NCI-H510A treated with DMSO at 0.1 percent for 48 hours (cell line): ENCODE measurements around the gene ARSH.
"Not testable (repeated sequence)": the region's sequence is repeated elsewhere in the genome, so short reads cannot be mapped to it uniquely, and the experiment has no call there.

Source experiments
- DNase-seq: peaks from one replicate; lab custom pipeline; 2025; lab: John Stamatoyannopoulos, UW

The ARSH gene

GRCh38 chrX:3044196-3044595 lies 37.9 kb downstream of the ARSH start:
- DNase-seq = no peak

- DNase-seq = no peak
Observed at GRCh38 chrX:3044671-3045070, 38.3 kb downstream of the ARSH start.

GRCh38 chrX:3046253-3047240 lies 40.2 kb downstream of the ARSH start:
- DNase-seq = no peak

GRCh38 chrX:3050523-3051175 lies 44.3 kb downstream of the ARSH start:
- DNase-seq = not testable (repeated sequence)

- no peak for DNase-seq
Observed at GRCh38 chrX:3052860-3053259, 46.5 kb downstream of the ARSH start.

GRCh38 chrX:3066555-3066954 lies 60.2 kb downstream of the ARSH start:
- no peak for DNase-seq

GRCh38 chrX:3075959-3076358 lies 69.6 kb downstream of the ARSH start:
- no peak for DNase-seq

GRCh38 chrX:3076416-3076991 lies 70.2 kb downstream of the ARSH start:
- no peak for DNase-seq
